ENCODE data around the gene MAML2. TPM values are rescaled to one million over a fixed set of nuclear protein-coding genes. Genes with fewer than 3 reads are reported as not detected.

Gene MAML2
- total and polyA plus RNA-seq, 2 of the 8 experiments (the other 6 are each of a cell fraction or from before 2014, with no cell fraction given), result 3.8 to 6.6 TPM

DNA sequence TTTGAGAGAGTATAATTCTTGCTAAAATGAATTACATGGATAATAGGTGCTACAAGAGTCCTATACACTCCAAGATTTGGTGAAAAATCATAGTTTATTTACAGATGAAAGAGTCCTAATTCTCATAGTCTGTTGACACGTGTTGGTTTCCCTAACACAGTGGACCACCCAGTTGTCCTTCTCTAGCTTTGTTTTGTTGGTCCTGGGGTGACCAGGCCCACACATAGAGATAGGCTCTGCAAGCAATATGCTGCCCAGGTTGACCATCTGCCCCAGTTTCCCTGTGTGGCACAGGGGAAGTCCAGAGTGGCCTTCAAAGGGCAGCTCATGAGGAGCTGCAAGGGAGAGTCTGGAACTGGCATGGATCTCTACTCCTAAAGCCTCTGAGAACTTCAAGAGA lies 184.9 kb downstream of the MAML2 start (continued):
- no peak for TF ChIP-seq CHD7 (IDR thresholded peaks at IDR 0.05; ENCODE audit: insufficient replicate concordance, low read length)
- TF ChIP-seq, protein P1, sequence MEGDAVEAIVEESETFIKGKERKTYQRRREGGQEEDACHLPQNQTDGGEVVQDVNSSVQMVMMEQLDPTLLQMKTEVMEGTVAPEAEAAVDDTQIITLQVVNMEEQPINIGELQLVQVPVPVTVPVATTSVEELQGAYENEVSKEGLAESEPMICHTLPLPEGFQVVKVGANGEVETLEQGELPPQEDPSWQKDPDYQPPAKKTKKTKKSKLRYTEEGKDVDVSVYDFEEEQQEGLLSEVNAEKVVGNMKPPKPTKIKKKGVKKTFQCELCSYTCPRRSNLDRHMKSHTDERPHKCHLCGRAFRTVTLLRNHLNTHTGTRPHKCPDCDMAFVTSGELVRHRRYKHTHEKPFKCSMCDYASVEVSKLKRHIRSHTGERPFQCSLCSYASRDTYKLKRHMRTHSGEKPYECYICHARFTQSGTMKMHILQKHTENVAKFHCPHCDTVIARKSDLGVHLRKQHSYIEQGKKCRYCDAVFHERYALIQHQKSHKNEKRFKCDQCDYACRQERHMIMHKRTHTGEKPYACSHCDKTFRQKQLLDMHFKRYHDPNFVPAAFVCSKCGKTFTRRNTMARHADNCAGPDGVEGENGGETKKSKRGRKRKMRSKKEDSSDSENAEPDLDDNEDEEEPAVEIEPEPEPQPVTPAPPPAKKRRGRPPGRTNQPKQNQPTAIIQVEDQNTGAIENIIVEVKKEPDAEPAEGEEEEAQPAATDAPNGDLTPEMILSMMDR (IDR thresholded peaks at IDR 0.05; ENCODE audit: control extremely low read depth in 1 of 3, insufficient read depth in 1 of 3, low read depth in 1 of 3, low read length in 3 of 3), result no peak
- no peak for TF ChIP-seq NRF1 (IDR thresholded peaks at IDR 0.05; ENCODE audit: low read depth, low read length)
- TF ChIP-seq SRF (IDR thresholded peaks at IDR 0.05; ENCODE audit: low read depth, low read length), result no peak
- no peak for TF ChIP-seq SP4 (IDR thresholded peaks at IDR 0.05; ENCODE audit: low read length)
- no peak for TF ChIP-seq CEBPB (IDR thresholded peaks at IDR 0.05; ENCODE audit: low read depth, low read length)
